ENCODE results near the gene PDCL2. TPM values are rescaled to one million over a fixed set of nuclear protein-coding genes. Genes with fewer than 3 reads are reported as not detected.

Gene PDCL2
- total RNA-seq, 4 donors from 2014 or later: not detected

GRCh38 chr4:55509266-55509665 is 82.8 kb downstream of the PDCL2 start:
- 55 to 57% methylated on average over 3 of the region's 3 CpGs for WGBS, 2 donors
- Histone ChIP-seq H3K27ac (no peak overlapping the region), H3K9me3 (no peaks in the 10 kb centered on the region), H3K4me1 (no peaks in the 10 kb centered on the region), H3K4me3 (no peak overlapping the region), H3K27me3 (no peaks in the 10 kb centered on the region), H3K36me3 (peaks cover 0 to 40% (median 0%) of the 10 kb centered on the region in 3 donors)
- no peak for DNase-seq (ENCODE audit: low spot score in 2 of 2)
- TF ChIP-seq POLR2A (IDR thresholded peaks at IDR 0.05): no peak
- TF ChIP-seq CTCF (IDR thresholded peaks at IDR 0.05): no peak
- TF ChIP-seq EP300 (IDR thresholded peaks at IDR 0.05): no peak

- no peak overlapping the region for H3K27ac ChIP-seq
- TF ChIP-seq CTCF (IDR thresholded peaks at IDR 0.05): no peak
- no peak for TF ChIP-seq EP300 (IDR thresholded peaks at IDR 0.05)
- no peak for TF ChIP-seq POLR2A (IDR thresholded peaks at IDR 0.05)
- no peaks in the 10 kb centered on the region for H3K9me3 ChIP-seq
- WGBS, 2 donors: 86 to 88% methylated on average over 1 of the region's 1 CpG
- no peak for DNase-seq (ENCODE audit: low spot score in 2 of 2)
- H3K4me1 ChIP-seq: no peaks in the 10 kb centered on the region
- no peak overlapping the region for H3K4me3 ChIP-seq
- H3K36me3 ChIP-seq: peaks cover 0 to 48% (median 0%) of the 10 kb centered on the region in 3 donors
- H3K27me3 ChIP-seq: no peaks in the 10 kb centered on the region
Measured at GRCh38 chr4:55507612-55508011, 84.4 kb downstream of the PDCL2 start.

Other genes with a start within 250 kb of the PDCL2 start
- gene SRD5A3, start 246.0 kb downstream of the PDCL2 start, total RNA-seq: 10 to 100 TPM in 3 of 4 donors, 1 to 10 TPM in 1; 9.0 to 16.1 (median 12.2) TPM
- gene TMEM165, start 196.3 kb downstream of the PDCL2 start, total RNA-seq: 100 to 1,000 TPM; 167 to 286 (median 236) TPM
- gene CLOCK, start 45.3 kb downstream of the PDCL2 start, total RNA-seq: 10 to 100 TPM; 17.8 to 48.0 (median 27.6) TPM
- 1 to 10 TPM in 1 of 4 donors, not detected in 3; 1.3 TPM for gene NMU, start 44.1 kb upstream of the PDCL2 start, total RNA-seq
- gene EXOC1L, start 227.5 kb upstream of the PDCL2 start, total RNA-seq: not detected